Kidney epithelial cell (primary cell): ENCODE data around the gene C2orf69. TPM values are rescaled to one million over a fixed set of nuclear protein-coding genes. Genes with fewer than 3 reads are reported as not detected.

ENCODE experiments used
- DNase-seq: peaks from one replicate; pipeline ENCODE4 v3.0.0-alpha.2; 2010; ENCODE audit warnings: low read depth
- H3K27me3 ChIP-seq: 2 replicates; pipeline ENCODE4 v1.6.0; 2011; ENCODE audit warnings: low read length; ENCODE audit not compliant: control insufficient read depth, insufficient read depth
- H3K36me3 ChIP-seq: 2 replicates; pipeline ENCODE4 v1.5.1; 2011; ENCODE audit warnings: low read length; ENCODE audit not compliant: control insufficient read depth, insufficient read depth
- H3K4me3 ChIP-seq: 2 replicates; pipeline ENCODE4 v1.5.1; 2011; ENCODE audit warnings: low read depth, mild to moderate bottlenecking, control low read depth, low read length
- CTCF ChIP-seq: IDR thresholded peaks from 2 replicates; pipeline ENCODE4 v1.5.1; 2011; ENCODE audit warnings: mild to moderate bottlenecking, moderate library complexity, low read length, control low read depth, inconsistent platforms; ENCODE audit not compliant: insufficient read depth, poor library complexity, severe bottlenecking
- total RNA-seq: library from RNA; depleted of rRNA; stranded (reverse); fragments of >200 nt; gene quantifications from 2 replicates; pipeline ENCODE4 v1.2.3, GENCODE V29; 2015

The C2orf69 gene
- total RNA-seq, 1 donor from 2014 or later: 13.0 TPM

- no peaks in the 10 kb centered on the region for H3K36me3 ChIP-seq
- no peak overlapping the region for H3K4me3 ChIP-seq
- no peak for TF ChIP-seq CTCF
- no peak for DNase-seq
- no peaks in the 10 kb centered on the region for H3K27me3 ChIP-seq
Measured at GRCh38 chr2:199922856-199923255, 11.8 kb downstream of the C2orf69 start.

- DNase-seq: no peak
- Histone ChIP-seq H3K36me3 (no peaks in the 10 kb centered on the region), H3K27me3 (no peaks in the 10 kb centered on the region), H3K4me3 (no peak overlapping the region)
- no peak for TF ChIP-seq CTCF
Measured at GRCh38 chr2:199923924-199924323, 12.8 kb downstream of the C2orf69 start.

GRCh38 chr2:199926806-199927205 is 15.7 kb downstream of the C2orf69 start:
- no peak for TF ChIP-seq CTCF
- no peak overlapping the region for H3K4me3 ChIP-seq
- no peak for DNase-seq
- H3K27me3 ChIP-seq: no peaks in the 10 kb centered on the region
- H3K36me3 ChIP-seq: no peaks in the 10 kb centered on the region

GRCh38 chr2:199928226-199928625 is 17.1 kb downstream of the C2orf69 start:
- H3K4me3 ChIP-seq: no peak overlapping the region
- no peaks in the 10 kb centered on the region for H3K27me3 ChIP-seq
- DNase-seq: no peak
- H3K36me3 ChIP-seq: no peaks in the 10 kb centered on the region
- no peak for TF ChIP-seq CTCF

GRCh38 chr2:199928626-199929025 is 17.5 kb downstream of the C2orf69 start:
- no peaks in the 10 kb centered on the region for H3K27me3 ChIP-seq
- DNase-seq: no peak
- no peak overlapping the region for H3K4me3 ChIP-seq
- TF ChIP-seq CTCF: no peak
- no peaks in the 10 kb centered on the region for H3K36me3 ChIP-seq

- no peak for DNase-seq
- Histone ChIP-seq H3K36me3 (no peaks in the 10 kb centered on the region), H3K4me3 (no peak overlapping the region), H3K27me3 (no peaks in the 10 kb centered on the region)
- no peak for TF ChIP-seq CTCF
Measured at GRCh38 chr2:199929262-199929661, 18.2 kb downstream of the C2orf69 start.
